HEK293T (cell line): ENCODE data around the gene ADGRF5.
"Not testable (repeated sequence)": the region's sequence is repeated elsewhere in the genome, so short reads cannot be mapped to it uniquely, and the experiment has no call there.

Experiments
- CTCF ChIA-PET: fragments of 350-600 bp; formaldehyde crosslinking; extraction: SDS; loops from one replicate; lab custom pipeline; 2021; ENCODE audit warnings: antibody characterized with exemption, inconsistent platforms; lab: Yijun Ruan, JAX
- POLR2A ChIA-PET: fragments of 350-600 bp; formaldehyde crosslinking; extraction: SDS; loops from one replicate; lab custom pipeline; 2020; ENCODE audit warnings: antibody characterized with exemption, inconsistent platforms; lab: Yijun Ruan, JAX
- DNase-seq: peaks from one replicate; pipeline ENCODE4 v3.0.0; 2012; ENCODE audit warnings: mixed read lengths; ENCODE audit errors: extremely low spot score
- ARNT ChIP-seq: fragments of 450-650 bp; IDR thresholded peaks from 2 replicates; pipeline ENCODE4 v1.6.1; 2017; ENCODE audit warnings: mild to moderate bottlenecking
- BHLHE40 ChIP-seq: fragments of 450-650 bp; IDR thresholded peaks from 2 replicates; pipeline ENCODE4 v1.6.1; 2016; ENCODE audit warnings: mild to moderate bottlenecking, moderate library complexity, borderline replicate concordance
- CTBP1 ChIP-seq: fragments of 450-650 bp; IDR thresholded peaks from 2 replicates; pipeline ENCODE4 v1.6.1; 2016; ENCODE audit warnings: borderline replicate concordance
- ELF4 ChIP-seq: fragments of 450-650 bp; IDR thresholded peaks from 2 replicates; pipeline ENCODE4 v1.6.1; 2017; ENCODE audit warnings: antibody characterized with exemption
- FOXA1 ChIP-seq: fragments of 450-650 bp; IDR thresholded peaks from 2 replicates; pipeline ENCODE4 v1.6.1; 2016; ENCODE audit warnings: mild to moderate bottlenecking
- FOXK2 ChIP-seq: fragments of 450-650 bp; IDR thresholded peaks from 2 replicates; pipeline ENCODE4 v1.6.1; 2016; ENCODE audit warnings: mild to moderate bottlenecking
- FOXM1 ChIP-seq: fragments of 450-650 bp; IDR thresholded peaks from 2 replicates; pipeline ENCODE4 v1.6.1; 2017; ENCODE audit warnings: mild to moderate bottlenecking, borderline replicate concordance
- HDGF ChIP-seq: fragments of 450-650 bp; IDR thresholded peaks from 2 replicates; pipeline ENCODE4 v1.6.1; 2017; ENCODE audit warnings: antibody characterized with exemption, borderline replicate concordance
- L3MBTL2 ChIP-seq: fragments of 450-650 bp; conservative IDR thresholded peaks from 2 replicates; pipeline ENCODE4 v1.6.1; 2016; ENCODE audit warnings: mild to moderate bottlenecking
- LEF1 ChIP-seq: fragments of 450-650 bp; IDR thresholded peaks from 2 replicates; pipeline ENCODE4 v1.6.1; 2017; ENCODE audit warnings: mild to moderate bottlenecking, borderline replicate concordance
- NFRKB ChIP-seq: fragments of 450-650 bp; IDR thresholded peaks from 2 replicates; pipeline ENCODE4 v1.6.1; 2016; ENCODE audit warnings: mild to moderate bottlenecking, moderate library complexity
- PKNOX1 ChIP-seq: fragments of 450-650 bp; IDR thresholded peaks from 2 replicates; pipeline ENCODE4 v1.6.1; 2016
- SP1 ChIP-seq: fragments of 450-650 bp; IDR thresholded peaks from 2 replicates; pipeline ENCODE4 v1.6.1; 2017
- SUZ12 ChIP-seq: fragments of 450-650 bp; IDR thresholded peaks from 2 replicates; pipeline ENCODE4 v1.6.1; 2016; ENCODE audit warnings: mild to moderate bottlenecking
- TARDBP ChIP-seq: fragments of 450-650 bp; IDR thresholded peaks from 2 replicates; pipeline ENCODE4 v1.6.1; 2016
- ZNF384 ChIP-seq: fragments of 450-650 bp; IDR thresholded peaks from 2 replicates; pipeline ENCODE4 v1.6.1; 2016

The ADGRF5 gene

GRCh38 chr6:46867411-46867810 lies 54.3 kb downstream of the ADGRF5 start:
- TF ChIP-seq ELF4 (no peak), FOXM1 (no peak), ZNF384 (no peak), NFRKB (no peak), SUZ12 (no peak), CTBP1 (no peak), L3MBTL2 (no peak), FOXK2 (no peak), TARDBP (no peak), HDGF (no peak), FOXA1 (no peak), SP1 (no peak), LEF1 (no peak), ARNT (no peak), PKNOX1 (no peak), BHLHE40 (no peak)
- POLR2A ChIA-PET = no interaction called here
- no peak for DNase-seq
- CTCF ChIA-PET = no interaction called here

- CTCF ChIA-PET = interaction anchor here (2.2 kb wide), 1 partner anchor 9 kb away, joined by 7 read pairs; no protein-coding TSS in a partner anchor
Measured at GRCh38 chr6:46865221-46865620, 56.5 kb downstream of the ADGRF5 start.

GRCh38 chr6:46863791-46864190 lies 57.9 kb downstream of the ADGRF5 start:
- TF ChIP-seq SUZ12 = no peak
- no peak for TF ChIP-seq NFRKB
- ChIA-PET CTCF (interaction anchor here (0.7 to 1.3 kb wide), 2 partner anchors 17 to 127 kb away, joined by 3 read pairs; no protein-coding TSS in a partner anchor), POLR2A (no interaction called here)
- no peak for DNase-seq

More at GRCh38 chr6:46865221-46865620, 56.5 kb downstream of the ADGRF5 start:
- POLR2A ChIA-PET = no interaction called here
- TF ChIP-seq BHLHE40 (no peak), PKNOX1 (no peak), HDGF (no peak), FOXA1 (no peak), SP1 (no peak), LEF1 (no peak), ZNF384 (no peak), ARNT (no peak), L3MBTL2 (no peak), FOXM1 (no peak), NFRKB (no peak), SUZ12 (no peak), TARDBP (no peak), ELF4 (no peak), CTBP1 (no peak), FOXK2 (no peak)
- DNase-seq = no peak

GRCh38 chr6:46862381-46862780 lies 59.4 kb downstream of the ADGRF5 start:
- TF ChIP-seq PKNOX1 (no peak), CTBP1 (no peak), FOXK2 (no peak), TARDBP (no peak), ZNF384 (no peak), LEF1 (no peak)
- ChIA-PET POLR2A (no interaction called here), CTCF (interaction anchor here (0.6 to 0.7 kb wide), 2 partner anchors 180 to 561 kb away, joined by 3 to 7 read pairs; no protein-coding TSS in a partner anchor)
- no peak for DNase-seq

GRCh38 chr6:46855966-46856365 lies 65.8 kb downstream of the ADGRF5 start:
- CTCF ChIA-PET = interaction anchor here (1.2 kb wide), 1 partner anchor 10 kb away, joined by 7 read pairs; no protein-coding TSS in a partner anchor
- POLR2A ChIA-PET, DNase-seq: not testable (repeated sequence)

- POLR2A ChIA-PET, CTCF ChIA-PET, DNase-seq: not testable (repeated sequence)
Measured at GRCh38 chr6:46851576-46851975, 70.2 kb downstream of the ADGRF5 start.

- POLR2A ChIA-PET = no interaction called here
- DNase-seq = no peak
- no peak for TF ChIP-seq LEF1
- no peak for TF ChIP-seq BHLHE40
- TF ChIP-seq FOXK2 = no peak
- no peak for TF ChIP-seq L3MBTL2
- TF ChIP-seq ARNT = no peak
- no peak for TF ChIP-seq SP1
- no peak for TF ChIP-seq FOXA1
- no peak for TF ChIP-seq ELF4
- CTCF ChIA-PET = no interaction called here
Measured at GRCh38 chr6:46850792-46851191, 70.9 kb downstream of the ADGRF5 start.

- ChIA-PET POLR2A (no interaction called here), CTCF (interaction anchor here (0.7 to 1.7 kb wide), 7 partner anchors 13 to 556 kb away, joined by 3 to 12 read pairs (median 5); no protein-coding TSS in a partner anchor)
- no peak for DNase-seq
- TF ChIP-seq PKNOX1 = no peak
- TF ChIP-seq SUZ12 = no peak
- no peak for TF ChIP-seq FOXM1
- no peak for TF ChIP-seq ZNF384
- no peak for TF ChIP-seq FOXA1
- TF ChIP-seq HDGF = no peak
- no peak for TF ChIP-seq FOXK2
- no peak for TF ChIP-seq NFRKB
- TF ChIP-seq ELF4 = no peak
- TF ChIP-seq LEF1 = no peak
- TF ChIP-seq CTBP1 = no peak
- no peak for TF ChIP-seq L3MBTL2
- TF ChIP-seq ARNT = no peak
- TF ChIP-seq TARDBP = no peak
- TF ChIP-seq SP1 = no peak
- no peak for TF ChIP-seq BHLHE40
Measured at GRCh38 chr6:46849361-46849690, 72.4 kb downstream of the ADGRF5 start.
